Keratinocyte (primary cell): Measurements from ENCODE around the gene PLSCR3.

ENCODE experiments used
- CTCF ChIP-seq, 3 experiments: IDR thresholded peaks in 1 of 3; conservative IDR thresholded peaks in 1 of 3; optimal IDR thresholded peaks in 1 of 3; 2 replicates in 2 of 3; 3 replicates in 1 of 3; pipeline versions ENCODE3 to v1.5.1; 2011; ENCODE audit warnings: low read length in 3 of 3, mild to moderate bottlenecking in 3 of 3, moderate library complexity in 2 of 3, control low read depth in 1 of 3, inconsistent platforms in 1 of 3; ENCODE audit not compliant: insufficient read depth in 2 of 3; ENCODE audit errors: extremely low read depth in 1 of 3
- EZH2 ChIP-seq: IDR thresholded peaks from one replicate; pipeline ENCODE4 v1.6.1; 2012; ENCODE audit warnings: inconsistent platforms, mild to moderate bottlenecking, low read length, moderate library complexity

DNA sequence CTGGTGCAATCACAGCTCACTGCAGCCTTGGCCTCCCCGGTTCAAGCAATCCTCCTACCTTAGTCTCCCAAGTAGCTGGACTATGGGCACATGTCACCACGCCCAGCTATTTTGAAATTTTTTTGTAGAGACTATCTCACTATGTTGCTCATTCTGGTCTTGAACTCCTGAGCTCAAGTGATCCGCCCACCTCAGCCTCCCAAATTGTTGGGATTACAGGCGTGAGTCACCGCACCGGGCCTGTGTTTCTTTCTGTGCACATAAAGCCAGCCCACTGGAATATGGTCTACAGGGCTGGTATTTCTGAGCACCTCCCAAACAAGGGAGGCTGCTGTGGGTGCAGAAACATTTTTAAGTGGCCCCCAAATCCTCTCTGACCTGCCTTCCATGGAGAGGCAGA, 31.0 kb downstream of the PLSCR3 start:
- no peak for TF ChIP-seq CTCF (optimal IDR thresholded peaks at IDR 0.05 in 1 of 3, IDR thresholded peaks at IDR 0.05 in 1 of 3, conservative IDR thresholded peaks at IDR 0.05 in 1 of 3; ENCODE audit: extremely low read depth in 1 of 3, insufficient read depth in 2 of 3, low read length in 3 of 3)
- no peak for TF ChIP-seq EZH2
